Measurements from ENCODE around the gene FGFBP3. TPM values are rescaled to one million over a fixed set of nuclear protein-coding genes. Genes with fewer than 3 reads are reported as not detected.

The FGFBP3 gene
- total and polyA plus RNA-seq, 2 of the 13 experiments (the other 11 are each of a cell fraction or from before 2014, with no cell fraction given), result 0.50 to 2.0 TPM

DNA sequence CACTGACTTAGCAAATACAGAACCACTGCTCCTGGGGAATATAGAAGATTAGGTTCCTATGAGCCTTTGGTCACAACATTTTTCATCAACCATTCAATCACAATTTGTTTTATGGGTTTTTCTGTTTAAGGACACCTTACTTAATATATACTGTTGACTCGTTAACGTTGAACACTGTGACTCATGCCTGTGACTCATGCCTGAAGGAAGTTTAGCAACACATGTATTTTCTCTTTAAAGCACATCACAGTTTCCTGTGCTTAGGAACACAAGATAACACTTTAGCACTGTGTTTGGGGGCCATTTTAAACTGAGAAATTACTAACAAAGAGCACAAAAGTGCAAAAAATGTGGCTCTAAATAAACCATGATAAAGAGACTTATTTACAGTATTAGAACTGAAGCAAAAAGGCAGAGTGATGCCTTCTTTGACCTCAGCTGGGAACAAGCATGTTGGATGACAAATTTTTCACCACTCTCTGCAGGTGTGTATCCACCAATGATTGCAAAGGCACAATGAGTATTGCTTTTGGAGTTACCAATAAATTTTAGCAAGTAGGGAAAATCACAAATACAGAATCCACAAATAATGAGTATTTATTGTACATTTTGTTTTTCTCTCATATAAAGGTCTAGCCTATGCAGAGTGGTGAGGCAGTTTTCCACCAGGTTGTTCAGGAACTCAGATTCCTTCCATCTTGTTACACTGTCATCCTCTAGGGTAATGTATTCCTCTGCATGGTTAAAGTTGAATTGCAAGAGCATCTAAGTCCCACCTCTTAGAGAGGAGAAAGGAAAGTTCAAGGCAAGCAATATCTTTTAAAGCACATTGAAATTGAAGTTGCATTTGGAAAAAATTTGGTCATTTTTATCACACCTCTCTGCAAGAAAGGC is 7.3 kb downstream of the FGFBP3 start (continued):
- TF ChIP-seq REL (CRISPR knock-in tag; conservative IDR thresholded peaks at IDR 0.05) (no peak), ZNF224 (CRISPR knock-in tag; IDR thresholded peaks at IDR 0.05) (no peak), RARA (CRISPR knock-in tag; IDR thresholded peaks at IDR 0.05) (0 out of 2 replicates have a peak, but pooled peaks have one; percentile 16), PHB2 (IDR thresholded peaks at IDR 0.05; ENCODE audit: partially characterized antibody) (no peak), JUNB (CRISPR knock-in tag; IDR thresholded peaks at IDR 0.05; ENCODE audit: borderline replicate concordance) (peak; percentile 89; the same call in 1 of the 2 replicates), MIXL1 (CRISPR knock-in tag; IDR thresholded peaks at IDR 0.05) (0 out of 2 replicates have a peak, but pooled peaks have one; percentile 39), GABPA (IDR thresholded peaks at IDR 0.05; ENCODE audit: low read depth, low read length) (no peak), GABPA (CRISPR knock-in tag; IDR thresholded peaks at IDR 0.05; ENCODE audit: low read depth) (peak; percentile 32; the same call in 1 of the 2 replicates), EP300 (IDR thresholded peaks at IDR 0.05; ENCODE audit: low read depth in 2 of 2, low read length in 2 of 2) (peak in 1 of 2 experiments; percentile 54; a peak in 1 of 4 replicates), EP300 (CRISPR knock-in tag; IDR thresholded peaks at IDR 0.05; ENCODE audit: borderline replicate concordance) (peak; percentile 43; the same call in 1 of the 2 replicates), GTF3A (CRISPR knock-in tag; conservative IDR thresholded peaks at IDR 0.05) (no peak), FOSL1 (CRISPR knock-in tag; IDR thresholded peaks at IDR 0.05; ENCODE audit: borderline replicate concordance) (peak; percentile 87), ZNF792 (CRISPR knock-in tag; IDR thresholded peaks at IDR 0.05) (peak; percentile 42; the same call in 1 of the 2 replicates), PCBP2 (optimal IDR thresholded peaks at IDR 0.05; ENCODE audit: low read depth, low read length, poor library complexity, severe bottlenecking) (no peak), HMG20A (CRISPR knock-in tag; IDR thresholded peaks at IDR 0.05; ENCODE audit: borderline replicate concordance) (peak; percentile 84; the same call in 1 of the 2 replicates)
- TF ChIP-seq, protein P1, sequence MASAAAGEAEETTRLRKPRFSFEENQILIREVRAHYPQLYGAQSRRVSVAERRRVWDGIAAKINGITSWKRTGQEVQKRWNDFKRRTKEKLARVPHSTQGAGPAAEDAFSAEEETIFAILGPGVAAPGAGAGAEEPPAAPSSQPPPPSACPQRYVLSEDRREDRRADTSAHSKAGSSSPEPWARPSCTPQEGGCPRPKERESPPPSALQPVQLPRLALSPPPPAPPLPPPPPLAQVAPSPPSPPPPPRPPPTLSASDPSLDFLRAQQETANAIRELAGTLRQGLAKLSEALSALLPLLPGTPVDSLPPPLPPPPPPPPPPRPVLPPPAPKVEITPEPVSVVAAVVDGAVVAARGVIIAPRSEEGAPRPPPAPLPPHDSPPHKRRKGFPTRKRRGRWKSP (CRISPR knock-in tag; IDR thresholded peaks at IDR 0.05), result no peak; the same call in 1 of the 2 replicates
- TF ChIP-seq, protein P2, sequence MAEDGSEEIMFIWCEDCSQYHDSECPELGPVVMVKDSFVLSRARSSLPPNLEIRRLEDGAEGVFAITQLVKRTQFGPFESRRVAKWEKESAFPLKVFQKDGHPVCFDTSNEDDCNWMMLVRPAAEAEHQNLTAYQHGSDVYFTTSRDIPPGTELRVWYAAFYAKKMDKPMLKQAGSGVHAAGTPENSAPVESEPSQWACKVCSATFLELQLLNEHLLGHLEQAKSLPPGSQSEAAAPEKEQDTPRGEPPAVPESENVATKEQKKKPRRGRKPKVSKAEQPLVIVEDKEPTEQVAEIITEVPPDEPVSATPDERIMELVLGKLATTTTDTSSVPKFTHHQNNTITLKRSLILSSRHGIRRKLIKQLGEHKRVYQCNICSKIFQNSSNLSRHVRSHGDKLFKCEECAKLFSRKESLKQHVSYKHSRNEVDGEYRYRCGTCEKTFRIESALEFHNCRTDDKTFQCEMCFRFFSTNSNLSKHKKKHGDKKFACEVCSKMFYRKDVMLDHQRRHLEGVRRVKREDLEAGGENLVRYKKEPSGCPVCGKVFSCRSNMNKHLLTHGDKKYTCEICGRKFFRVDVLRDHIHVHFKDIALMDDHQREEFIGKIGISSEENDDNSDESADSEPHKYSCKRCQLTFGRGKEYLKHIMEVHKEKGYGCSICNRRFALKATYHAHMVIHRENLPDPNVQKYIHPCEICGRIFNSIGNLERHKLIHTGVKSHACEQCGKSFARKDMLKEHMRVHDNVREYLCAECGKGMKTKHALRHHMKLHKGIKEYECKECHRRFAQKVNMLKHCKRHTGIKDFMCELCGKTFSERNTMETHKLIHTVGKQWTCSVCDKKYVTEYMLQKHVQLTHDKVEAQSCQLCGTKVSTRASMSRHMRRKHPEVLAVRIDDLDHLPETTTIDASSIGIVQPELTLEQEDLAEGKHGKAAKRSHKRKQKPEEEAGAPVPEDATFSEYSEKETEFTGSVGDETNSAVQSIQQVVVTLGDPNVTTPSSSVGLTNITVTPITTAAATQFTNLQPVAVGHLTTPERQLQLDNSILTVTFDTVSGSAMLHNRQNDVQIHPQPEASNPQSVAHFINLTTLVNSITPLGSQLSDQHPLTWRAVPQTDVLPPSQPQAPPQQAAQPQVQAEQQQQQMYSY (CRISPR knock-in tag; IDR thresholded peaks at IDR 0.05), result no peak
- TF ChIP-seq, protein P3, sequence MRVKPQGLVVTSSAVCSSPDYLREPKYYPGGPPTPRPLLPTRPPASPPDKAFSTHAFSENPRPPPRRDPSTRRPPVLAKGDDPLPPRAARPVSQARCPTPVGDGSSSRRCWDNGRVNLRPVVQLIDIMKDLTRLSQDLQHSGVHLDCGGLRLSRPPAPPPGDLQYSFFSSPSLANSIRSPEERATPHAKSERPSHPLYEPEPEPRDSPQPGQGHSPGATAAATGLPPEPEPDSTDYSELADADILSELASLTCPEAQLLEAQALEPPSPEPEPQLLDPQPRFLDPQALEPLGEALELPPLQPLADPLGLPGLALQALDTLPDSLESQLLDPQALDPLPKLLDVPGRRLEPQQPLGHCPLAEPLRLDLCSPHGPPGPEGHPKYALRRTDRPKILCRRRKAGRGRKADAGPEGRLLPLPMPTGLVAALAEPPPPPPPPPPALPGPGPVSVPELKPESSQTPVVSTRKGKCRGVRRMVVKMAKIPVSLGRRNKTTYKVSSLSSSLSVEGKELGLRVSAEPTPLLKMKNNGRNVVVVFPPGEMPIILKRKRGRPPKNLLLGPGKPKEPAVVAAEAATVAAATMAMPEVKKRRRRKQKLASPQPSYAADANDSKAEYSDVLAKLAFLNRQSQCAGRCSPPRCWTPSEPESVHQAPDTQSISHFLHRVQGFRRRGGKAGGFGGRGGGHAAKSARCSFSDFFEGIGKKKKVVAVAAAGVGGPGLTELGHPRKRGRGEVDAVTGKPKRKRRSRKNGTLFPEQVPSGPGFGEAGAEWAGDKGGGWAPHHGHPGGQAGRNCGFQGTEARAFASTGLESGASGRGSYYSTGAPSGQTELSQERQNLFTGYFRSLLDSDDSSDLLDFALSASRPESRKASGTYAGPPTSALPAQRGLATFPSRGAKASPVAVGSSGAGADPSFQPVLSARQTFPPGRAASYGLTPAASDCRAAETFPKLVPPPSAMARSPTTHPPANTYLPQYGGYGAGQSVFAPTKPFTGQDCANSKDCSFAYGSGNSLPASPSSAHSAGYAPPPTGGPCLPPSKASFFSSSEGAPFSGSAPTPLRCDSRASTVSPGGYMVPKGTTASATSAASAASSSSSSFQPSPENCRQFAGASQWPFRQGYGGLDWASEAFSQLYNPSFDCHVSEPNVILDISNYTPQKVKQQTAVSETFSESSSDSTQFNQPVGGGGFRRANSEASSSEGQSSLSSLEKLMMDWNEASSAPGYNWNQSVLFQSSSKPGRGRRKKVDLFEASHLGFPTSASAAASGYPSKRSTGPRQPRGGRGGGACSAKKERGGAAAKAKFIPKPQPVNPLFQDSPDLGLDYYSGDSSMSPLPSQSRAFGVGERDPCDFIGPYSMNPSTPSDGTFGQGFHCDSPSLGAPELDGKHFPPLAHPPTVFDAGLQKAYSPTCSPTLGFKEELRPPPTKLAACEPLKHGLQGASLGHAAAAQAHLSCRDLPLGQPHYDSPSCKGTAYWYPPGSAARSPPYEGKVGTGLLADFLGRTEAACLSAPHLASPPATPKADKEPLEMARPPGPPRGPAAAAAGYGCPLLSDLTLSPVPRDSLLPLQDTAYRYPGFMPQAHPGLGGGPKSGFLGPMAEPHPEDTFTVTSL (CRISPR knock-in tag; IDR thresholded peaks at IDR 0.05; ENCODE audit: borderline replicate concordance), result peak; percentile 94

Data from HepG2 (cell line).